Measurements from ENCODE around the gene PDLIM7. TPM values are rescaled to one million over a fixed set of nuclear protein-coding genes. Genes with fewer than 3 reads are reported as not detected.

The PDLIM7 gene
- total and polyA plus RNA-seq, 7 donors: 7.2 to 923 (median 274) TPM

- Histone ChIP-seq H3K27me3 (no peaks in the 10 kb centered on the region), H3K27ac (no peak overlapping the region), H3K4me3 (peak overlapping the region in 2 of 4 donors; percentile 3 to 42), H3K36me3 (peaks cover 25 to 32% (median 27%) of the 10 kb centered on the region in 4 donors), H3K9me3 (no peaks in the 10 kb centered on the region), H3K4me1 (no peaks in the 10 kb centered on the region)
- intact Hi-C loops (cut with DNase I): no loop called here
- no peak for TF ChIP-seq CTCF (IDR thresholded peaks at IDR 0.05)
- no peak for TF ChIP-seq POLR2AphosphoS5 (IDR thresholded peaks at IDR 0.05)
- TF ChIP-seq POLR2A (IDR thresholded peaks at IDR 0.05): no peak
- TF ChIP-seq EP300 (IDR thresholded peaks at IDR 0.05): no peak
- DNase-seq: no peak
- WGBS, 2 donors: 70 to 89% methylated on average over 26 of the region's 26 CpGs
These were observed 10.8 kb upstream of the PDLIM7 start for GRCh38 chr5:177508221-177508611.

- WGBS, 2 donors: 65 to 85% methylated on average over 17 of the region's 17 CpGs
- Histone ChIP-seq H3K4me3 (peak overlapping the region in 2 of 4 donors; percentile 3 to 42), H3K27me3 (no peaks in the 10 kb centered on the region), H3K4me1 (no peaks in the 10 kb centered on the region), H3K9me3 (no peaks in the 10 kb centered on the region), H3K36me3 (peaks cover 21 to 27% (median 23%) of the 10 kb centered on the region in 4 donors), H3K27ac (no peak overlapping the region)
- intact Hi-C loops (cut with DNase I): no loop called here
- DNase-seq: no peak
- TF ChIP-seq EP300 (IDR thresholded peaks at IDR 0.05) (no peak), POLR2AphosphoS5 (IDR thresholded peaks at IDR 0.05) (no peak), POLR2A (IDR thresholded peaks at IDR 0.05) (no peak), CTCF (IDR thresholded peaks at IDR 0.05) (no peak)
These were observed 10.3 kb upstream of the PDLIM7 start for GRCh38 chr5:177507596-177508220.

GRCh38 chr5:177507165-177507564, 9.8 kb upstream of the PDLIM7 start:
- TF ChIP-seq POLR2AphosphoS5 (IDR thresholded peaks at IDR 0.05) (no peak), POLR2A (IDR thresholded peaks at IDR 0.05) (no peak), CTCF (IDR thresholded peaks at IDR 0.05) (no peak), EP300 (IDR thresholded peaks at IDR 0.05) (no peak)
- DNase-seq: no peak
- H3K4me3 ChIP-seq: no peak overlapping the region
- H3K27me3 ChIP-seq: no peaks in the 10 kb centered on the region
- WGBS, 2 donors: 81% methylated on average over 9 of the region's 9 CpGs
- H3K4me1 ChIP-seq: no peaks in the 10 kb centered on the region
- intact Hi-C loops (cut with DNase I): no loop called here
- no peaks in the 10 kb centered on the region for H3K9me3 ChIP-seq
- no peak overlapping the region for H3K27ac ChIP-seq
- peaks cover 15 to 22% (median 17%) of the 10 kb centered on the region in 4 donors for H3K36me3 ChIP-seq

GRCh38 chr5:177505075-177505474, 7.7 kb upstream of the PDLIM7 start:
- no peak for DNase-seq
- Histone ChIP-seq H3K36me3 (peaks cover 0 to under 1% (median 0%) of the 10 kb centered on the region in 4 donors), H3K27me3 (no peaks in the 10 kb centered on the region), H3K4me1 (peaks cover 0 to 11% (median 9%) of the 10 kb centered on the region in 4 donors), H3K9me3 (no peaks in the 10 kb centered on the region), H3K27ac (no peak overlapping the region), H3K4me3 (no peak overlapping the region)
- WGBS, 2 donors: 96 to 99% methylated on average over 4 of the region's 4 CpGs
- intact Hi-C loops (cut with DNase I): no loop called here
- TF ChIP-seq POLR2AphosphoS5 (IDR thresholded peaks at IDR 0.05) (no peak), EP300 (IDR thresholded peaks at IDR 0.05) (no peak), POLR2A (IDR thresholded peaks at IDR 0.05) (no peak), CTCF (IDR thresholded peaks at IDR 0.05) (no peak)
